Measurements from ENCODE around the gene LCN9. TPM values are rescaled to one million over a fixed set of nuclear protein-coding genes. Genes with fewer than 3 reads are reported as not detected.

Gene LCN9
- total and polyA plus RNA-seq, 9 of the 15 experiments (the other 6 are each of a cell fraction or from before 2014, with no cell fraction given): not detected

GRCh38 chr9:135644631-135645218, 18.4 kb upstream of the LCN9 start:
- Histone ChIP-seq H3K9ac (ENCODE audit: insufficient read depth in 1 of 2, low read depth in 2 of 2, low read length in 2 of 2) (no peak overlapping the region), H3K4me2 (ENCODE audit: insufficient read depth, low read length) (no peak overlapping the region), H3K79me2 (ENCODE audit: control insufficient read depth, insufficient read depth, low read length) (no peaks in the 10 kb centered on the region), H4K20me1 (replicated peaks; ENCODE audit: control insufficient read depth, insufficient read depth, low read length) (no peaks in the 10 kb centered on the region), H3K27ac (ENCODE audit: extremely low read depth, low read depth, low read length) (no peak overlapping the region), H3K4me1 (replicated peaks in 1 of 2; ENCODE audit: control insufficient read depth in 2 of 2, insufficient read depth in 2 of 2, low read length in 2 of 2) (no peaks in the 10 kb centered on the region), H3K9me3 (replicated peaks; ENCODE audit: control insufficient read depth, insufficient read depth, low read depth, low read length) (peaks cover 10% of the 10 kb centered on the region), H3K9me1 (ENCODE audit: control insufficient read depth, insufficient read depth, low read length) (no peaks in the 10 kb centered on the region), H2AFZ (ENCODE audit: low read depth, low read length) (no peak overlapping the region), H3K36me3 (ENCODE audit: control insufficient read depth, insufficient read depth, low read length) (no peaks in the 10 kb centered on the region), H3K27me3 (ENCODE audit: control insufficient read depth in 2 of 2, insufficient read depth in 2 of 2, low read length in 2 of 2) (no peaks in the 10 kb centered on the region), H3K4me3 (no peak overlapping the region)
- FAIRE-seq (no peak), ATAC-seq (no peak), DNase-seq (ENCODE audit: extremely low read depth in 1 of 4, low spot score in 3 of 4) (no peak)
- CTCF ChIA-PET (ENCODE audit: low intra/inter-chr PET ratio): no interaction called here
- intact Hi-C loops (cut with micrococcal nuclease) (no loop called here), in situ Hi-C loops (cut with MboI) (no loop called here)
- no peak for TF ChIP-seq GATA2 (CRISPR knock-in tag; IDR thresholded peaks at IDR 0.05)
- TF ChIP-seq ZNF280A (IDR thresholded peaks at IDR 0.05; ENCODE audit: low read depth, partially characterized antibody): peak; percentile 67
- peak in 1 of 2 experiments; percentile 77; a peak in 2 of 3 replicates for TF ChIP-seq CBX3 (IDR thresholded peaks at IDR 0.05; ENCODE audit: borderline replicate concordance in 1 of 2, low read length in 2 of 2)
- TF ChIP-seq CBX5 (IDR thresholded peaks at IDR 0.05; ENCODE audit: borderline replicate concordance, low read depth): peak; percentile 83; the same call in 1 of the 2 replicates
- BruUV-seq (replicated peaks): no TSS peak
- POLR2A ChIA-PET: no interaction called here
- 3% methylated on average over 5 of the region's 5 CpGs for WGBS (ENCODE audit: insufficient coverage, low coverage, missing lambda C conversion rate)

All from K562 (cell line).